NT2/D1 (cell line): Measurements from ENCODE around the gene CDH8.

Experiments
- DNase-seq: peaks from one replicate; pipeline ENCODE4 v3.0.0-alpha.2; 2011; ENCODE audit warnings: low read depth, low spot score
- H3K27me3 ChIP-seq: 2 replicates; pipeline ENCODE4 v1.6.0; 2011; ENCODE audit warnings: mild to moderate bottlenecking; ENCODE audit not compliant: insufficient read length, insufficient read depth
- H3K36me3 ChIP-seq: 2 replicates; pipeline ENCODE4 v1.6.1; 2011; ENCODE audit warnings: mild to moderate bottlenecking, low read length, mixed read lengths; ENCODE audit not compliant: insufficient read depth, insufficient read length
- H3K4me1 ChIP-seq: 2 replicates; pipeline ENCODE4 v1.5.1; 2011; ENCODE audit not compliant: insufficient read depth, insufficient read length
- H3K4me3 ChIP-seq: 2 replicates; pipeline ENCODE4 v1.5.1; 2011; ENCODE audit warnings: low read depth; ENCODE audit not compliant: insufficient read length
- H3K9ac ChIP-seq: 2 replicates; pipeline ENCODE4 v1.6.0; 2011; ENCODE audit warnings: low read depth; ENCODE audit not compliant: insufficient read length
- H3K9me3 ChIP-seq: 2 replicates; pipeline ENCODE4 v1.5.1; 2011; ENCODE audit warnings: mild to moderate bottlenecking, low read length; ENCODE audit not compliant: insufficient read depth
- SUZ12 ChIP-seq: IDR thresholded peaks from 2 replicates; pipeline ENCODE4 v1.6.1; 2011; ENCODE audit not compliant: insufficient read length, insufficient read depth; ENCODE audit errors: extremely low read depth
- YY1 ChIP-seq: IDR thresholded peaks from 2 replicates; pipeline ENCODE4 v1.6.1; 2011; ENCODE audit not compliant: insufficient read length, insufficient read depth
- ZNF274 ChIP-seq: IDR thresholded peaks from 2 replicates; pipeline ENCODE4 v1.6.1; 2011; ENCODE audit warnings: mild to moderate bottlenecking, low read depth, low read length

Gene CDH8

GRCh38 chr16:62014319-62014923, 21.8 kb downstream of the CDH8 start:
- TF ChIP-seq SUZ12 (no peak), YY1 (no peak)
- Histone ChIP-seq H3K27me3 (no peaks in the 10 kb centered on the region), H3K36me3 (no peaks in the 10 kb centered on the region), H3K9ac (no peak overlapping the region), H3K4me3 (no peak overlapping the region), H3K9me3 (no peaks in the 10 kb centered on the region), H3K4me1 (no peaks in the 10 kb centered on the region)
- no peak for DNase-seq

DNA sequence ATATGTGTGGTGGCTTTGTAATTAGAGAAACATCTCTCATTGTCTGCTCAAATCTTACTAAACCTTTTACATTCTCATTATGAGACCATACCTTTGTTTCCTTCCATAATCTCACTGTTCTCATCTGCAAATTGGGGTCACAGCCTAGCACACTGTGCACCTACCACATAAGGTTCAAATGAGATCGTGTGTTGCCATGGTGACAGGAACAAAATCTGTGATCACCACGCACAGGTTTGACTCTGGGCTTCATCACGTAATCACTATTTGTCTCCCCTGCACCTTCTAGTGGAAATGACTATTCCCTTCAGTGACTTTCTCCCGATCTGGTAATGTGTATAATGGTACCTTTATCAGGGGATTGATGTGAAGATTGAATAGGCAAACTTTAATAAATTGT, 26.1 kb downstream of the CDH8 start:
- TF ChIP-seq ZNF274 (no peak), SUZ12 (no peak), YY1 (no peak)
- H3K4me1 ChIP-seq, result no peaks in the 10 kb centered on the region

GRCh38 chr16:61998460-61998859, 37.8 kb downstream of the CDH8 start:
- Histone ChIP-seq H3K36me3 (no peaks in the 10 kb centered on the region), H3K4me3 (no peak overlapping the region), H3K4me1 (no peaks in the 10 kb centered on the region), H3K27me3 (no peaks in the 10 kb centered on the region), H3K9me3 (no peaks in the 10 kb centered on the region), H3K9ac (no peak overlapping the region)
- TF ChIP-seq YY1, result no peak
- DNase-seq, result no peak

More for the DNA sequence above, 26.1 kb downstream of the CDH8 start:
- Histone ChIP-seq H3K36me3 (no peaks in the 10 kb centered on the region), H3K9me3 (no peaks in the 10 kb centered on the region), H3K27me3 (no peaks in the 10 kb centered on the region), H3K4me3 (no peak overlapping the region), H3K9ac (no peak overlapping the region)
- DNase-seq, result no peak

GRCh38 chr16:61993108-61993507, 43.1 kb downstream of the CDH8 start:
- Histone ChIP-seq H3K4me1 (no peaks in the 10 kb centered on the region), H3K27me3 (no peaks in the 10 kb centered on the region), H3K36me3 (no peaks in the 10 kb centered on the region), H3K9ac (no peak overlapping the region), H3K9me3 (no peaks in the 10 kb centered on the region), H3K4me3 (no peak overlapping the region)
- no peak for DNase-seq
- TF ChIP-seq ZNF274 (no peak), YY1 (no peak), SUZ12 (no peak)

DNA sequence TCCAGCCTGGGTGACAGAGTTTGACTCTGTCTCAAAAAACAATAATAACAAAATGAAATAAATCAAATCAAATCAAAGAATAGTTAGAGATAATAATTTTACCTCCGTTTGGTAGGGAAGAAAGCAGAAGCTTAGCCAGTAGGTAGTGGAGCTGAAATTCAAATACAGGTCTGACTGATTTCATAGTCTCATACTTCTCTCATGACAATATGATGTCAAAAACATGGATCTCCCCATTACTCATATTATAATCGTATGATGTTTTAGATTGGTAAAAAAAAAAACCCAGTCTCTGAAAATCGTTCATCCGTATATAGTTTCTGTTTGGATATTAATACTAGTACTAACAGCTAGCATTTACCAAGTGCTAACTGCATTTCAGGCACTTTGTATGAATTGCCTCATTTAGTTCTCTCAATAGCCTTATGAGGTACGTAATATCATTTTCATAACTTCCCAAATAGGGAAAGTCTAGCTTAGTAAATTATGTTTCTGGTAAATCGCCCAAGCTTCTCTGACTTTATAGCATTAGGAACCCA, 48.7 kb downstream of the CDH8 start:
- TF ChIP-seq YY1 (no peak), SUZ12 (no peak), ZNF274 (no peak)
- Histone ChIP-seq H3K4me1 (no peaks in the 10 kb centered on the region), H3K4me3 (no peak overlapping the region), H3K27me3 (no peaks in the 10 kb centered on the region), H3K9me3 (no peaks in the 10 kb centered on the region), H3K9ac (no peak overlapping the region), H3K36me3 (no peaks in the 10 kb centered on the region)
- no peak for DNase-seq

DNA sequence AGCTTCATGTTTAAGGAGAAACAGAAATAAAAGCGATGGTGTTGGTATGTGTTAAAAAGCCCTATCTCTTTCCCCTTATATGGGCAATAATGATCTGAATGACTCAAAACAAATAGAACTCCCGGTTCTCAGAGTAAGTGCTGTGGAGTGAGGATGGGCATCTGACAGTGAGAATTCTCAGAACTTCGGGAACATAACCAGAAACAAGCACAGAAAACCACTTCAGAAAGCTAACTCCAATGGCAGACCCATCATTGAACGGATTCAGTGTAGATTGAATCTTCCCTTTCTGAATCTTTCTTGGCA, 67.2 kb downstream of the CDH8 start:
- TF ChIP-seq ZNF274 (no peak), YY1 (no peak)
- H3K4me3 ChIP-seq, result no peak overlapping the region
- no peak for DNase-seq
- H3K27me3 ChIP-seq, result no peaks in the 10 kb centered on the region
- no peaks in the 10 kb centered on the region for H3K9me3 ChIP-seq
- H3K36me3 ChIP-seq, result no peaks in the 10 kb centered on the region
- no peak overlapping the region for H3K9ac ChIP-seq
- H3K4me1 ChIP-seq, result no peaks in the 10 kb centered on the region

DNA sequence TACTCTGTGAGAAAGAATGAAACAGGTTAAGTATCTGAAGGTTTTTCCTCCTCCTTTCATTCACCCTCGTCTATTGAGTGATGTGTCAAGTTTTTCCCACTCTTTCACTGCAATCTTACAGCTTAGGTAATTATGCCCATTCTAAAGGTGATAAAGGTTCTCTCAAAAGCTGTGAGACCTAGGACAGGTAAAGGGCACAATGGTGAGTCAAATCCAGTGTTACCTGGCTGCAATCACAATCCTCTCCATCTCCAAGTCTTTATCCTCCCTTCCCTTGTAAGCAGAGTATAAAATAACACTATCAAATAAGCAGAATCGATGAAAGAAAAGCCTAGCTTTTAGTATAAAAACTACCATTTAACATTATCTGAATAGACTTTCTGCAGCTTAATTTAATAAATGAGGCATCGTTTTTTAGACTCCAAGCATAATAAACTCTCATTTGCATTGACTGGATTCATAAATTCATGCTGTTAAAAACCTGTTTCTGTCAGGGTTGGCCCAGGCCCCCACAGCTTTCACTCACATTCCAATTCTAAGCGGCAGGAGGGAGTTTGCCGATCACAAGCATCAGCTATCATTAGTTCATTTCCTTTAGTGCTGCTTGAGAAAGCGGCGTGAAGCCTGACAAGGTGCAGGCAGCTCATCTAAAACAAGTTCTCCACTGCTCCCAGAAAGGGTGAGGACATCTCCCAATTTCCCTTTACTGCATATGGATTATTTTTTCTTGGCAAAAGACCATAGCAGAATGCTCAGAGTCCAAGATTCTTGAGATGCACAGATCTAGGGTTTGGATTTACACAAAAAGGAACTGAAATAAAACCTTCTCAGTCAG, 67.8 kb downstream of the CDH8 start:
- Histone ChIP-seq H3K9me3 (no peaks in the 10 kb centered on the region), H3K36me3 (no peaks in the 10 kb centered on the region), H3K4me3 (no peak overlapping the region), H3K27me3 (no peaks in the 10 kb centered on the region), H3K9ac (no peak overlapping the region), H3K4me1 (no peaks in the 10 kb centered on the region)
- DNase-seq, result no peak
- TF ChIP-seq SUZ12 (no peak), YY1 (no peak), ZNF274 (no peak)
